Measurements from ENCODE around the gene AP1S3. TPM values are rescaled to one million over a fixed set of nuclear protein-coding genes. Genes with fewer than 3 reads are reported as not detected.

AP1S3 gene
- total RNA-seq, 1 donor from 2014 or later: 14.3 TPM

DNA sequence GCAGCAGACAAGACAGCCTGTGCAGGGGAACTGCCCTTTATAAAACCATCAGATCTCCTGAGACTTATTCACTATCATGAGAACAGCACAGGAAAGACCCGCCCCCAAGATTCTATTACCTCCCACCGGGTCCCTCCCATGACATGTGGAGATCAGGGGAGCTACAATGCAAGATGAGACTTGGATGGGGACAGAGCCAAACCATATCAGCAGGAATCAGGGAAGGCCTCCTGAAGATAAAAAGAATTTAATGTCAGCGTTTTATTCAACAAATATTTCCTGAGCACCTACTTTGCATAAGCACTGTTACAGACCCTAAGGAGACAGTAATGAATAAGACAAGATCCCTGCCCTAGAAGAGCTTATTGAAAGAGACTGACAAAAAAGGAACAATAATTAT lies 105.0 kb downstream of the AP1S3 start:
- Histone ChIP-seq H2AFZ (ENCODE audit: low read depth, low read length) (no peak overlapping the region), H3K27me3 (ENCODE audit: insufficient read depth, low read length) (no peaks in the 10 kb centered on the region), H3K9me3 (ENCODE audit: insufficient read depth, low read depth, low read length) (no peaks in the 10 kb centered on the region), H4K20me1 (ENCODE audit: insufficient read depth, low read length) (no peaks in the 10 kb centered on the region), H3K79me2 (ENCODE audit: insufficient read depth, low read length) (no peaks in the 10 kb centered on the region), H3K4me3 (ENCODE audit: insufficient read depth, low read depth, low read length) (no peak overlapping the region), H3K36me3 (ENCODE audit: insufficient read depth, low read length) (no peaks in the 10 kb centered on the region), H3K27ac (ENCODE audit: low read depth, low read length) (no peak overlapping the region), H3K4me1 (ENCODE audit: insufficient read depth, low read length) (peaks cover 18% of the 10 kb centered on the region), H3K9ac (ENCODE audit: low read length) (no peak overlapping the region), H3K4me2 (ENCODE audit: low read length) (no peak overlapping the region)
- H3K4me1 Mint-ChIP-seq (ENCODE audit: low read depth, unreplicated experiment): peaks cover 14% of the 10 kb centered on the region
- FAIRE-seq (no peak), DNase-seq (ENCODE audit: low read depth) (no peak)
- no peak overlapping the region for H3K4me3 Mint-ChIP-seq (ENCODE audit: unreplicated experiment)
- H3K9me3 Mint-ChIP-seq (ENCODE audit: unreplicated experiment): peaks cover 3% of the 10 kb centered on the region
- H3K27ac Mint-ChIP-seq (ENCODE audit: unreplicated experiment): no peak overlapping the region
- TF ChIP-seq EZH2 (IDR thresholded peaks at IDR 0.05; ENCODE audit: insufficient read depth, low read length): no peak
- TF ChIP-seq, protein P1, sequence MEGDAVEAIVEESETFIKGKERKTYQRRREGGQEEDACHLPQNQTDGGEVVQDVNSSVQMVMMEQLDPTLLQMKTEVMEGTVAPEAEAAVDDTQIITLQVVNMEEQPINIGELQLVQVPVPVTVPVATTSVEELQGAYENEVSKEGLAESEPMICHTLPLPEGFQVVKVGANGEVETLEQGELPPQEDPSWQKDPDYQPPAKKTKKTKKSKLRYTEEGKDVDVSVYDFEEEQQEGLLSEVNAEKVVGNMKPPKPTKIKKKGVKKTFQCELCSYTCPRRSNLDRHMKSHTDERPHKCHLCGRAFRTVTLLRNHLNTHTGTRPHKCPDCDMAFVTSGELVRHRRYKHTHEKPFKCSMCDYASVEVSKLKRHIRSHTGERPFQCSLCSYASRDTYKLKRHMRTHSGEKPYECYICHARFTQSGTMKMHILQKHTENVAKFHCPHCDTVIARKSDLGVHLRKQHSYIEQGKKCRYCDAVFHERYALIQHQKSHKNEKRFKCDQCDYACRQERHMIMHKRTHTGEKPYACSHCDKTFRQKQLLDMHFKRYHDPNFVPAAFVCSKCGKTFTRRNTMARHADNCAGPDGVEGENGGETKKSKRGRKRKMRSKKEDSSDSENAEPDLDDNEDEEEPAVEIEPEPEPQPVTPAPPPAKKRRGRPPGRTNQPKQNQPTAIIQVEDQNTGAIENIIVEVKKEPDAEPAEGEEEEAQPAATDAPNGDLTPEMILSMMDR (IDR thresholded peaks at IDR 0.05; ENCODE audit: insufficient read depth, low read depth, low read length): no peak
- H3K36me3 Mint-ChIP-seq (ENCODE audit: low read depth, unreplicated experiment): no peaks in the 10 kb centered on the region
- H3K27me3 Mint-ChIP-seq (ENCODE audit: low read depth, unreplicated experiment): no peaks in the 10 kb centered on the region

DNA sequence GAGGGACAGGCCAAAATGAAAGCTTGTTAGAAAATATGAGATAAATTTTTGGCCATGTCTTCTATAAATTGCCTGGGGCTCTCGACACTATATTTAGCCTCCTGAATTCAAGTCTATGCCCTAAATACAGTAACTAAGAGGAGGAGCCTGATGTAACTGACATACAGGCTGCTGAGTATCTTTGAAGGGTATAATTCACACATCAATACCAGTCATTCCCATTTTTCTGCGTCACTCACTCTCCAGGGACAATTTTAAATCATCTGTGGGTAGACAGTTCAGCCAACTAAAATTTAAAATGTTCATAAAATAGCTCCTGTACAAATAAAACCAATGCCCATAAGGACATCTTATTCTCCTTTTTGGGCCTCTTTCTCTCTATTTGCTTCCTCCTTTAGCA lies 105.9 kb downstream of the AP1S3 start:
- Histone ChIP-seq H2AFZ (ENCODE audit: low read depth, low read length) (no peak overlapping the region), H3K27me3 (ENCODE audit: insufficient read depth, low read length) (no peaks in the 10 kb centered on the region), H3K4me2 (ENCODE audit: low read length) (no peak overlapping the region), H3K4me1 (ENCODE audit: insufficient read depth, low read length) (peaks cover 18% of the 10 kb centered on the region), H3K79me2 (ENCODE audit: insufficient read depth, low read length) (no peaks in the 10 kb centered on the region), H3K9me3 (ENCODE audit: insufficient read depth, low read depth, low read length) (no peaks in the 10 kb centered on the region), H3K27ac (ENCODE audit: low read depth, low read length) (no peak overlapping the region), H3K4me3 (ENCODE audit: insufficient read depth, low read depth, low read length) (no peak overlapping the region), H3K36me3 (ENCODE audit: insufficient read depth, low read length) (no peaks in the 10 kb centered on the region), H4K20me1 (ENCODE audit: insufficient read depth, low read length) (no peaks in the 10 kb centered on the region), H3K9ac (ENCODE audit: low read length) (no peak overlapping the region)
- H3K27ac Mint-ChIP-seq (ENCODE audit: unreplicated experiment): no peak overlapping the region
- H3K9me3 Mint-ChIP-seq (ENCODE audit: unreplicated experiment): peaks cover 3% of the 10 kb centered on the region
- H3K36me3 Mint-ChIP-seq (ENCODE audit: low read depth, unreplicated experiment): no peaks in the 10 kb centered on the region
- peaks cover 7% of the 10 kb centered on the region for H3K4me1 Mint-ChIP-seq (ENCODE audit: low read depth, unreplicated experiment)
- DNase-seq (ENCODE audit: low read depth) (no peak), FAIRE-seq (no peak)
- TF ChIP-seq, protein P1 (IDR thresholded peaks at IDR 0.05; ENCODE audit: insufficient read depth, low read depth, low read length): no peak
- TF ChIP-seq EZH2 (IDR thresholded peaks at IDR 0.05; ENCODE audit: insufficient read depth, low read length): no peak
- no peaks in the 10 kb centered on the region for H3K27me3 Mint-ChIP-seq (ENCODE audit: low read depth, unreplicated experiment)
- no peak overlapping the region for H3K4me3 Mint-ChIP-seq (ENCODE audit: unreplicated experiment)

DNA sequence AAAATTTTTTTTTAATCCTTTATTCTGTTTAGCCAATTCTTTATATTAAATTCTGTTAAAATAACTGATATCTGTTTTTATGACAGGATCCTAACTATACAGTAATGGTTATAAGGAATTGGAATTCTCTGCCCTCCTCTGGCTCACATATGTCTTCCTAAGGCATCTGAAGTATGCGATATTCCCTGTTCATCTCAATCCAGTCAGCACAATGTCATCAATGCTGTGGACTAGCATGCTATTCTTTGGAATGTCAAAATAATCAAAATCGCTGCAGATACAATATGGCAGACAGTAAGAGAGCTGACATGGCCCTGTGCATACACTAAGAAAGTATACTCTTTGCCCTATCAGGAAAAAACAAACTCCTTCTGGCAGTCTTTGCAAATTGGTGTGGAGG lies 107.6 kb downstream of the AP1S3 start:
- peaks cover 17% of the 10 kb centered on the region for H3K4me1 ChIP-seq (ENCODE audit: insufficient read depth, low read length)
- no peaks in the 10 kb centered on the region for H3K36me3 ChIP-seq (ENCODE audit: insufficient read depth, low read length)
- no peaks in the 10 kb centered on the region for H3K79me2 ChIP-seq (ENCODE audit: insufficient read depth, low read length)
- H3K27ac ChIP-seq (ENCODE audit: low read depth, low read length): no peak overlapping the region
- Mint-ChIP-seq H3K27me3 (ENCODE audit: low read depth, unreplicated experiment) (no peaks in the 10 kb centered on the region), H3K27ac (ENCODE audit: unreplicated experiment) (no peak overlapping the region), H3K36me3 (ENCODE audit: low read depth, unreplicated experiment) (no peaks in the 10 kb centered on the region), H3K4me1 (ENCODE audit: low read depth, unreplicated experiment) (peaks cover 14% of the 10 kb centered on the region), H3K4me3 (ENCODE audit: unreplicated experiment) (no peak overlapping the region), H3K9me3 (ENCODE audit: unreplicated experiment) (peaks cover 3% of the 10 kb centered on the region)
- no peaks in the 10 kb centered on the region for H3K27me3 ChIP-seq (ENCODE audit: insufficient read depth, low read length)
- no peak for TF ChIP-seq EZH2 (IDR thresholded peaks at IDR 0.05; ENCODE audit: insufficient read depth, low read length)
- TF ChIP-seq, protein P1 (IDR thresholded peaks at IDR 0.05; ENCODE audit: insufficient read depth, low read depth, low read length): no peak
- no peak overlapping the region for H3K4me2 ChIP-seq (ENCODE audit: low read length)
- no peak for DNase-seq (ENCODE audit: low read depth)
- no peak for FAIRE-seq
- no peak overlapping the region for H3K4me3 ChIP-seq (ENCODE audit: insufficient read depth, low read depth, low read length)
- no peaks in the 10 kb centered on the region for H4K20me1 ChIP-seq (ENCODE audit: insufficient read depth, low read length)
- H3K9me3 ChIP-seq (ENCODE audit: insufficient read depth, low read depth, low read length): no peaks in the 10 kb centered on the region
- H2AFZ ChIP-seq (ENCODE audit: low read depth, low read length): no peak overlapping the region
- H3K9ac ChIP-seq (ENCODE audit: low read length): no peak overlapping the region

Measured in astrocyte (in vitro differentiated cells and primary cell).